ENCODE results near the gene SNAPC4.

DNA sequence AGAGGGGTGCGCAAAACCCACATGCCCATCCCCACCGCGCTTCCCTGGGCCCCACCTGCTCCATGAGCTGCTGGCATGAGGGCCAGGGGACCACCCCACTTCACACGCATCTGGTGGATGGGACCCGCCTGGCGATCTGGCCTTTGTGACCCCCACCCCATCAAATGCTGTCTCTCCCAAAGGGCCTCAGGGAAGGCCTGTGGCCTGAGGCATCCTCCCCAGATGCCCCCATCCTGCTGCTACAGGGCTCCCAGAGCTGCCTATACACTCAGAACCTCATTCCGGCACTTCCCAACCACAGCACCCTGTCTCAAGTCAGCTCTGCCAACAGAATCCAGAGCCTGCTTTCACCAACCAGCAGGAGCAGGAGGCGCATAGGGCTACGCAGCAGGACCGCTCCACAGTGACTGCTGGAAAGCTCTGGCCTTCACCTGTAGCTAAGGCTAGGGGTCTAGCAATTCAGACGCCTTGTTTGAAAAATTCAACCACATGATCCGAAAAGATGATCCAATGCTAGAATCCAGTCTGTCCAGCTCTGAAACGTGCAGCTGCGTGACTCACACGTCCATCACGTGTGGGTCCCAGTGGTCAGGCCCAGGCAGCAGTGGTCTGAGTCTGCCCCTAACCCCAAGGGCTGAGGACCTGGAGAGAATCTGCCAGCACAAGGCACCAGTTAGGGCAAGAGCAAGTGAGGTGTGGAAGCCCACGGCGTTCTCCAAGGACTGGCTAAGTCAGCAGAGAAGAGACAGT, 1.4 kb upstream of the SNAPC4 start:
- no peak for TF ChIP-seq POLR2A (IDR thresholded peaks at IDR 0.05)
- TF ChIP-seq, protein P1, sequence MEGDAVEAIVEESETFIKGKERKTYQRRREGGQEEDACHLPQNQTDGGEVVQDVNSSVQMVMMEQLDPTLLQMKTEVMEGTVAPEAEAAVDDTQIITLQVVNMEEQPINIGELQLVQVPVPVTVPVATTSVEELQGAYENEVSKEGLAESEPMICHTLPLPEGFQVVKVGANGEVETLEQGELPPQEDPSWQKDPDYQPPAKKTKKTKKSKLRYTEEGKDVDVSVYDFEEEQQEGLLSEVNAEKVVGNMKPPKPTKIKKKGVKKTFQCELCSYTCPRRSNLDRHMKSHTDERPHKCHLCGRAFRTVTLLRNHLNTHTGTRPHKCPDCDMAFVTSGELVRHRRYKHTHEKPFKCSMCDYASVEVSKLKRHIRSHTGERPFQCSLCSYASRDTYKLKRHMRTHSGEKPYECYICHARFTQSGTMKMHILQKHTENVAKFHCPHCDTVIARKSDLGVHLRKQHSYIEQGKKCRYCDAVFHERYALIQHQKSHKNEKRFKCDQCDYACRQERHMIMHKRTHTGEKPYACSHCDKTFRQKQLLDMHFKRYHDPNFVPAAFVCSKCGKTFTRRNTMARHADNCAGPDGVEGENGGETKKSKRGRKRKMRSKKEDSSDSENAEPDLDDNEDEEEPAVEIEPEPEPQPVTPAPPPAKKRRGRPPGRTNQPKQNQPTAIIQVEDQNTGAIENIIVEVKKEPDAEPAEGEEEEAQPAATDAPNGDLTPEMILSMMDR (IDR thresholded peaks at IDR 0.05) = no peak

Measured in vagina (tissue), 2 donors.